ENCODE results near the gene CD55. TPM values are rescaled to one million over a fixed set of nuclear protein-coding genes. Genes with fewer than 3 reads are reported as not detected.

Gene CD55
- total RNA-seq, 1 experiment from 2014 or later = 17.3 TPM

GRCh38 chr1:207311888-207312603 lies 9.4 kb upstream of the CD55 start:
- Histone ChIP-seq H2BK12ac (ENCODE audit: insufficient read length, low read depth, low read length) (no peak overlapping the region), H4K5ac (ENCODE audit: insufficient read length, low read depth, low read length) (no peak overlapping the region), H3K18ac (ENCODE audit: insufficient read length, low read depth, low read length) (no peak overlapping the region), H3K9ac (ENCODE audit: extremely low read depth, insufficient read length, low read length) (no peak overlapping the region), H3T11ph (ENCODE audit: low read length) (no peak overlapping the region), H2BK15ac (ENCODE audit: low read depth, low read length) (no peak overlapping the region), H2AFZ (ENCODE audit: low read length) (no peak overlapping the region), H2BK120ac (ENCODE audit: low read depth, low read length, poor library complexity, severe bottlenecking) (no peak overlapping the region), H3K4ac (ENCODE audit: low read depth, low read length) (no peak overlapping the region), H2AK5ac (ENCODE audit: insufficient read length, low read length) (no peak overlapping the region), H3K23ac (ENCODE audit: insufficient read length, low read depth, low read length) (no peak overlapping the region), H4K20me1 (ENCODE audit: control insufficient read depth, insufficient read depth, insufficient read length) (no peaks in the 10 kb centered on the region), H2BK20ac (ENCODE audit: low read depth, low read length, poor library complexity, severe bottlenecking) (no peak overlapping the region), H3K27me3 (ENCODE audit: insufficient read depth, low read length) (no peaks in the 10 kb centered on the region), H3K56ac (ENCODE audit: insufficient read length, low read depth, low read length) (no peak overlapping the region), H3K4me1 (ENCODE audit: insufficient read depth, low read length) (no peaks in the 10 kb centered on the region; the same call in 1 of the 2 replicates), H2BK5ac (ENCODE audit: insufficient read length, low read length) (no peak overlapping the region), H3K27ac (ENCODE audit: insufficient read length, low read depth, low read length) (no peak overlapping the region), H4K8ac (replicated peaks; ENCODE audit: insufficient read length, low read depth, low read length) (no peak overlapping the region), H3K14ac (ENCODE audit: insufficient read depth, low read length) (no peak overlapping the region), H3K4me2 (ENCODE audit: insufficient read depth, insufficient read length, low read length) (no peak overlapping the region), H3K9me3 (ENCODE audit: control insufficient read depth, low read depth, low read length) (no peaks in the 10 kb centered on the region), H4K91ac (ENCODE audit: insufficient read length, low read depth, low read length) (no peak overlapping the region), H3K23me2 (ENCODE audit: insufficient read length, low read depth, low read length, poor library complexity, severe bottlenecking) (no peaks in the 10 kb centered on the region), H3K79me2 (ENCODE audit: insufficient read depth, low read length) (no peaks in the 10 kb centered on the region), H3K79me1 (ENCODE audit: insufficient read depth, low read depth, low read length, poor library complexity, severe bottlenecking) (no peaks in the 10 kb centered on the region)
- peaks cover 34 to 38% of the 10 kb centered on the region in 2 experiments for H3K4me1 Mint-ChIP-seq
- H3K4me3 Mint-ChIP-seq = no peak overlapping the region
- H3K27me3 Mint-ChIP-seq (ENCODE audit: low read depth) = no peaks in the 10 kb centered on the region
- H3K9me3 Mint-ChIP-seq = no peaks in the 10 kb centered on the region; a peak in 1 of 5 replicates
- no peaks in the 10 kb centered on the region for H3K36me3 Mint-ChIP-seq (ENCODE audit: insufficient read depth in 1 of 3, low read depth in 3 of 3)
- peak overlapping the region in 1 of 3 experiments; percentile 17; a peak in 2 of 7 replicates for H3K27ac Mint-ChIP-seq
- no peak for DNase-seq
- no CpG with 5 or more reads among the region's 3 CpGs for WGBS (ENCODE audit: extremely low coverage, insufficient read length, low lambda C conversion rate)
- no peak for TF ChIP-seq CTCF (conservative IDR thresholded peaks at IDR 0.05)
